Esophagus muscularis mucosa (tissue), 4 donors: ENCODE data around the gene TMEM176A. TPM values are rescaled to one million over a fixed set of nuclear protein-coding genes. Genes with fewer than 3 reads are reported as not detected.

Experiments used
- DNase-seq: peaks from one replicate; pipeline ENCODE4 v3.0.0-alpha.2; 2017; ENCODE audit errors: extremely low spot score
- H3K27ac ChIP-seq, 4 donors: fragments of 200-600 bp; sonication (generic); replicated peaks in 1 of 4; 1 replicate in 3 of 4; 2 replicates in 1 of 4; pipeline ENCODE4 v1.5.1; 2016 to 2019; ENCODE audit warnings: mild to moderate bottlenecking in 1 of 4
- H3K27me3 ChIP-seq, 4 donors: fragments of 200-600 bp; sonication (generic); one replicate each; pipeline versions ENCODE4 v1.5.1 to v1.6.0; 2016 to 2019
- H3K36me3 ChIP-seq, 4 donors: fragments of 200-600 bp; sonication (generic); one replicate each; pipeline ENCODE4 v1.5.1; 2016 to 2019
- H3K4me1 ChIP-seq, 4 donors: fragments of 200-600 bp; sonication (generic); one replicate each; pipeline ENCODE4 v1.5.1; 2016 to 2019
- H3K4me3 ChIP-seq, 4 donors: fragments of 200-600 bp; sonication (generic); 1 replicate in 2 of 4; 2 replicates in 2 of 4; pipeline ENCODE4 v1.5.1; 2016 to 2019; ENCODE audit warnings: mild to moderate bottlenecking in 4 of 4, moderate library complexity in 1 of 4
- H3K9me3 ChIP-seq, 4 donors: fragments of 200-600 bp; sonication (generic); 1 replicate in 3 of 4; 2 replicates in 1 of 4; pipeline ENCODE4 v1.5.1; 2016 to 2019
- EP300 ChIP-seq: sonication (generic); formaldehyde crosslinking; IDR thresholded peaks from one replicate; pipeline ENCODE4 v1.6.1; 2017; ENCODE audit warnings: antibody characterized with exemption
- POLR2A ChIP-seq: fragments of 450-650 bp; IDR thresholded peaks from one replicate; pipeline ENCODE4 v1.6.1; 2017; ENCODE audit warnings: antibody characterized with exemption, moderate library complexity, mild to moderate bottlenecking, low read depth
- POLR2AphosphoS5 ChIP-seq, 2 donors: sonication (generic); formaldehyde crosslinking; IDR thresholded peaks; one replicate each; pipeline ENCODE4 v1.6.1; 2017; ENCODE audit warnings: antibody characterized with exemption in 2 of 2
- WGBS: methylation state at CpG from one replicate; pipeline ENCODE4 v1.1.5; 2018; 5-methylcytosine and 5-hydroxymethylcytosine counted together
- intact Hi-C: fragments of 100-400 bp; cut with DNase I; formaldehyde crosslinking; loops from one replicate; pipeline ENCODE4 v1.15.1; 2023
- total RNA-seq, 4 donors: library from RNA; depleted of rRNA; stranded (reverse); fragments of >200 nt; gene quantifications; one replicate each; pipeline versions ENCODE4 v1.1.0 to v1.2.1, GENCODE V29; 2016
- TF ChIP-seq, protein P1 (sequence below), 3 experiments: fragments of 200-600 bp in 2 of 3; fragments of 450-650 bp in 1 of 3; sonication (generic) in 2 of 3; IDR thresholded peaks; one replicate each; pipeline ENCODE4 v1.5.1; 2017 to 2019; ENCODE audit warnings: antibody characterized with exemption in 3 of 3, mild to moderate bottlenecking in 2 of 3, moderate library complexity in 1 of 3

The TMEM176A gene
- total RNA-seq, 4 donors from 2014 or later: 11.6 to 47.7 (median 35.5) TPM

DNA sequence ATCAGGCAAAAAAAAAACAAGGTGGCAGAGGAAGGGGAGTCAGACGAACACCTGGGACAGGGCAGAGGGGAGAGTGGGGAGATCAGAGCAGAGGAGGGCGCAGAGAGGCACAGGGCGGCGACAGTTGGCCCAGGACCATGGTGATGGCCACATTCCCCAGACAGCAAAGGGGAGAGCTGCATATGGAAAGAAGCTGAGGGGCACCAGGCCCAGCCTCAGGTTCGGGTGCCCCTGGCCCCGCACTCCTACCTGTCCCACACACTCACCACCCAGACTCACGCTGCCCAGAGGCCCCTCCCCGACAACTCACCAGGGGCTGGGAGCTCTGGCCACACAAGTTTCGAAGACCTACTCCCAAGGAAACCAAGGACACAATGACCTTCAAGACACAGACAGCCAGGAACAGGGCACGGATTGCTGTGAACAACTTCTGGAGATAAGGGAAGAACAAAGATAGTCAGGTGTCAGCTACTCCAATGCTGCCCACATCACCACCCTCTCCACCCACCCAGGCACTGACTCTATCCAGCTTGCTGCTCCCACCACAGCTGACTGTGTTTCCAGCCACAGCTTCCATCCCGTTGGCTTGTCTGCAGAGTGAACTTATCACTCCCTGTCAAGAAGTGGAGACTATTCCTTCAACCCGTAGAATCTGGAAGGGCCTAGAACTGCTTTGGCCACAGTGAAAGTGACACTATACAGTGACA, 8.7 kb upstream of the TMEM176A start:
- Histone ChIP-seq H3K4me1 (peaks cover 21 to 26% (median 23%) of the 10 kb centered on the region in 4 donors), H3K27ac (no peak overlapping the region)
- 91% methylated on average over 12 of the region's 12 CpGs for WGBS

DNA sequence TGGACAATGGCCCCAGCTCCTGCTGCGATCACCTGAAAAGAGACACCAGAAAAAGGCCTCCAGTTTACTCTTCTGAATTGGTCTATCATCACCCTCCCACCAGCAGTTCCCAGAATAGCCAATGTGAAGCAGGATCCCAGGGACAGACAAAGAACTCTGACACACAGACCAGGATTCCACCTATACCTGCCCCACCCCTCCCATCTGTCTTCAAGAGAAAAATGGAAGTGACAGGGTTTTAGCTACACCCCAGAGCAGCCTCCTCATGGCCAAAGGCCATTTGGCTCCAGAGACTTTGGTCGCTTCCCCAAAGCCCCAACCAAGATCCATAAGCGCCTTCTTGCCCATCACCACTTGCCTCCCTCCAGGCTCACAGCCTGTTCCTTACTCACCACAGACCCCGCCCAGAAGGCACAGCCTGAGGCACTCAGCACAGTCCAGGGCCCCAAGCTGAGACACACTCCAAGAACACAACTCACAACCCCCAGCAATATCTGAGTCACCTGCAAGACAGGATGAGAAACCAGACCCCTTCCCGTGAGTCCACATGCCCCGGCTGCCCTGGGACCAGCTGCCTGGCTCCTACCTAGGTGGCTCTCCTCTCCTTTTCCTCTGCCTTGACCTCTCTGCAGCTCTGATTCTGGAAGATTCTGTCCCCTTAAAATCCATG, 6.9 kb upstream of the TMEM176A start:
- DNase-seq: no peak
- Histone ChIP-seq H3K9me3 (no peaks in the 10 kb centered on the region), H3K27ac (no peak overlapping the region), H3K27me3 (peaks cover 0 to 23% (median 0%) of the 10 kb centered on the region in 4 donors), H3K36me3 (peaks cover 0 to 12% (median 5%) of the 10 kb centered on the region in 4 donors), H3K4me1 (peaks cover 3 to 12% (median 5%) of the 10 kb centered on the region in 4 donors), H3K4me3 (no peak overlapping the region)
- 96% methylated on average over 6 of the region's 6 CpGs for WGBS
- TF ChIP-seq EP300: no peak
- no peak for TF ChIP-seq POLR2A
- TF ChIP-seq POLR2AphosphoS5 (IDR thresholded peaks at IDR 0.05): no peak
- TF ChIP-seq, protein P1, sequence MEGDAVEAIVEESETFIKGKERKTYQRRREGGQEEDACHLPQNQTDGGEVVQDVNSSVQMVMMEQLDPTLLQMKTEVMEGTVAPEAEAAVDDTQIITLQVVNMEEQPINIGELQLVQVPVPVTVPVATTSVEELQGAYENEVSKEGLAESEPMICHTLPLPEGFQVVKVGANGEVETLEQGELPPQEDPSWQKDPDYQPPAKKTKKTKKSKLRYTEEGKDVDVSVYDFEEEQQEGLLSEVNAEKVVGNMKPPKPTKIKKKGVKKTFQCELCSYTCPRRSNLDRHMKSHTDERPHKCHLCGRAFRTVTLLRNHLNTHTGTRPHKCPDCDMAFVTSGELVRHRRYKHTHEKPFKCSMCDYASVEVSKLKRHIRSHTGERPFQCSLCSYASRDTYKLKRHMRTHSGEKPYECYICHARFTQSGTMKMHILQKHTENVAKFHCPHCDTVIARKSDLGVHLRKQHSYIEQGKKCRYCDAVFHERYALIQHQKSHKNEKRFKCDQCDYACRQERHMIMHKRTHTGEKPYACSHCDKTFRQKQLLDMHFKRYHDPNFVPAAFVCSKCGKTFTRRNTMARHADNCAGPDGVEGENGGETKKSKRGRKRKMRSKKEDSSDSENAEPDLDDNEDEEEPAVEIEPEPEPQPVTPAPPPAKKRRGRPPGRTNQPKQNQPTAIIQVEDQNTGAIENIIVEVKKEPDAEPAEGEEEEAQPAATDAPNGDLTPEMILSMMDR (IDR thresholded peaks at IDR 0.05): no peak
- intact Hi-C loops: no loop called here

More for the DNA sequence above, 8.7 kb upstream of the TMEM176A start:
- intact Hi-C loops: no loop called here
- peaks cover 0 to 12% (median 5%) of the 10 kb centered on the region in 4 donors for H3K36me3 ChIP-seq
- TF ChIP-seq POLR2AphosphoS5 (IDR thresholded peaks at IDR 0.05): no peak
- TF ChIP-seq, protein P1 (IDR thresholded peaks at IDR 0.05): no peak
- no peak for TF ChIP-seq EP300
- no peak for TF ChIP-seq POLR2A
- H3K9me3 ChIP-seq: no peaks in the 10 kb centered on the region
- H3K4me3 ChIP-seq: no peak overlapping the region
- peaks cover 0 to 17% (median 0%) of the 10 kb centered on the region in 4 donors for H3K27me3 ChIP-seq
- peak; percentile 70 for DNase-seq

DNA sequence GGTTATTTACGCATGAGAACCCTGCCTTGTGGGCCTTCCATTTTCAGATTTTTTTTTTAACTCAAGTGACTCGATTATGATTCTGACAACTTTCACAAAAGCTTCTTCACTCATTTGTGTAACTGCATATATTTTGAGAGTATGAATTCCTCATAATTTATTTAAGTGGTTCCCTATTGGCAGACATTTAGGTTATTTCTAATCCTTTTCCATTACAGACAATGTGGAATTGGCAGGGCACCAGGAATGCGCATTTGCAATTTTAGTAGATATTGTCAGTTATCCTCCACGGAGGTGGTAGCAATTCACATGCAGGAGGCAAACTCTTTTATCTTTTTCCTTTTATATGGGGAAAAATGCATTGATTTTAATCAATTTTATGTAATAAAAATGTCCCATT, 2.9 kb upstream of the TMEM176A start:
- Histone ChIP-seq H3K27ac (no peak overlapping the region), H3K36me3 (peaks cover 0 to 6% (median 0%) of the 10 kb centered on the region in 4 donors), H3K4me1 (peaks cover 14 to 25% (median 21%) of the 10 kb centered on the region in 4 donors), H3K4me3 (no peak overlapping the region), H3K27me3 (peaks cover 0 to 63% (median 17%) of the 10 kb centered on the region in 4 donors), H3K9me3 (no peaks in the 10 kb centered on the region)
- peak; percentile 60 for DNase-seq
- WGBS: 63% methylated on average over 4 of the region's 4 CpGs
- intact Hi-C loops: no loop called here
- TF ChIP-seq EP300 (no peak), POLR2A (no peak), POLR2AphosphoS5 (IDR thresholded peaks at IDR 0.05) (no peak)
- TF ChIP-seq, protein P1 (IDR thresholded peaks at IDR 0.05): no peak

DNA sequence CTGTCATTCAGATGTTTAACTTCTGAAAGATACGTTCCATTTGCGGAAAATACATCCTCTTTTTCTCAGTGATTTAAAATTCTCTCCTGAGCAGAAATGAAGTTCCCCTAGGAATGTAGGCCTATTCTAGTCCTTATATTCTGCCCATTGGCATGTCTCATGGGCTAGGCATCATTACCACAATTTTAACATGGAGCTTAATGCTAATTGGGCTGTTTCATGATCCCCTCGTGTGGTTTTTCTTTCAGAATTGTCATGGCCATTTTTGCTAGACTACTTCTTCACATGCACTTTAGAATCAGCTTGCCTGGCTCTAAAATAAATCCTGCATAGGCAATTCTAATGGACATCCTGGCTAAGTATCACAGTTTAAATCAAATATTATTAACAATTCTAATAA, 1.4 kb upstream of the TMEM176A start:
- peak overlapping the region; percentile 63 to 78 (median 72) for H3K27ac ChIP-seq
- TF ChIP-seq, protein P1 (IDR thresholded peaks at IDR 0.05): no peak
- TF ChIP-seq POLR2AphosphoS5 (IDR thresholded peaks at IDR 0.05) (no peak), EP300 (no peak), POLR2A (no peak)
- H3K4me3 ChIP-seq: peak overlapping the region; percentile 54 to 72 (median 61)
- peaks cover 0 to 68% (median 17%) of the 10 kb centered on the region in 4 donors for H3K27me3 ChIP-seq
- 88% methylated on average over 3 of the region's 3 CpGs for WGBS
- peaks cover 0 to 11% (median under 1%) of the 10 kb centered on the region in 4 donors for H3K36me3 ChIP-seq
- peak; percentile 47 for DNase-seq
- no peaks in the 10 kb centered on the region for H3K9me3 ChIP-seq
- H3K4me1 ChIP-seq: peaks cover 14 to 25% (median 21%) of the 10 kb centered on the region in 4 donors
- intact Hi-C loops: no loop called here
